ENCODE data around the gene KLHL25. TPM values are rescaled to one million over a fixed set of nuclear protein-coding genes. Genes with fewer than 3 reads are reported as not detected.
A peak's percentile ranks its signal among the peaks of the same experiment; 100 is the strongest.

The KLHL25 gene
- total RNA-seq, 1 experiment from 2014 or later, result 16.0 TPM

DNA sequence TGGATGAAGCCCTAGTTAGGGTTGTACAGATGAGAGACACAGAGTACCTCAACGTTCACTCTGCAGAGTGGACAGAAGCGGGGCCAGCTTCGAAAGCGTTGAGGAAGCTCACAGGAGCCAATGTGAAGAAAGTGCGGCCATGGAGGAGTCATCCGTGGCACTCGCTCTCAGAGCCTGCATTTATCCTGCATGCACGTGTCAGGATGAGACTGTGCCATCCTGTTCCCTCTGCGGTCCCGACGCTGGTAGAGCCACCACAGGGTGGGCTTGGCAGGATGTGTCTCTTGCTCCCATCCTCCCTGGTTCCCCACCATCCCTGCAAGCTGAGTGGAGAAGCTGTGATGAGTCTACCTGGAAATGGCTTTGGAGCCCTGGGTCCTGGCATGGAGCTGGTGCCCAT is 39.3 kb downstream of the KLHL25 start:
- H3K9me3 Mint-ChIP-seq (ENCODE audit: low read depth, unreplicated experiment), result no peaks in the 10 kb centered on the region
- no peak overlapping the region for H3K4me3 Mint-ChIP-seq (ENCODE audit: low read depth, unreplicated experiment)
- CTCF ChIA-PET, result no interaction called here
- no peak overlapping the region for H3K27ac Mint-ChIP-seq (ENCODE audit: unreplicated experiment)
- peaks cover 56% of the 10 kb centered on the region for H3K36me3 Mint-ChIP-seq (ENCODE audit: insufficient read depth, unreplicated experiment)
- BruUV-seq (replicated peaks), result no TSS peak
- intact Hi-C loops (cut with micrococcal nuclease; ENCODE audit: unreplicated experiment), result no loop called here
- TF ChIP-seq, protein P1, sequence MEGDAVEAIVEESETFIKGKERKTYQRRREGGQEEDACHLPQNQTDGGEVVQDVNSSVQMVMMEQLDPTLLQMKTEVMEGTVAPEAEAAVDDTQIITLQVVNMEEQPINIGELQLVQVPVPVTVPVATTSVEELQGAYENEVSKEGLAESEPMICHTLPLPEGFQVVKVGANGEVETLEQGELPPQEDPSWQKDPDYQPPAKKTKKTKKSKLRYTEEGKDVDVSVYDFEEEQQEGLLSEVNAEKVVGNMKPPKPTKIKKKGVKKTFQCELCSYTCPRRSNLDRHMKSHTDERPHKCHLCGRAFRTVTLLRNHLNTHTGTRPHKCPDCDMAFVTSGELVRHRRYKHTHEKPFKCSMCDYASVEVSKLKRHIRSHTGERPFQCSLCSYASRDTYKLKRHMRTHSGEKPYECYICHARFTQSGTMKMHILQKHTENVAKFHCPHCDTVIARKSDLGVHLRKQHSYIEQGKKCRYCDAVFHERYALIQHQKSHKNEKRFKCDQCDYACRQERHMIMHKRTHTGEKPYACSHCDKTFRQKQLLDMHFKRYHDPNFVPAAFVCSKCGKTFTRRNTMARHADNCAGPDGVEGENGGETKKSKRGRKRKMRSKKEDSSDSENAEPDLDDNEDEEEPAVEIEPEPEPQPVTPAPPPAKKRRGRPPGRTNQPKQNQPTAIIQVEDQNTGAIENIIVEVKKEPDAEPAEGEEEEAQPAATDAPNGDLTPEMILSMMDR (IDR thresholded peaks at IDR 0.05; ENCODE audit: unreplicated experiment), result no peak
- DNase-seq, result no peak
- no peaks in the 10 kb centered on the region for H3K4me1 Mint-ChIP-seq (ENCODE audit: low read depth, unreplicated experiment)
- no peaks in the 10 kb centered on the region for H3K27me3 Mint-ChIP-seq (ENCODE audit: unreplicated experiment)

DNA sequence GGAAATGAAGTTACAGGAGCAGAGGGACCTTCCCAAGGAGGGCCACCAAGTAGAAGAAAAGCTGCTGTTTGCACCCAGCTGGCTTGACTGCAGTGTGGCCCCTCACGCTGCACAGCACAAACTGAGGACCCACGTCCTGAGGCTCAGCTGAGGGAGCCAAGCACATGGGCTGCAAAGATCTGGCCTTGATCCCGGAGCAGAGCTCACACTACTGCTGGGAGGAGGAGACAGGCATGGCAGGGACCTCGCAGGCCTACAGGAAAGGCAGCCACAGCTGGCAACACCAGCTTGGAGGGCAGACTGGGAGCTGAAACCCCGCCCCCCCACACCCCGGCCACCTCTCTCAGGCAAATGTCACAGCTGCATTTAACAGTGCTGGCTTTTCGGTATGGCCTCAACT is 39.7 kb downstream of the KLHL25 start:
- CTCF ChIA-PET, result no interaction called here
- intact Hi-C loops (cut with micrococcal nuclease; ENCODE audit: unreplicated experiment), result no loop called here
- peaks cover 55% of the 10 kb centered on the region for H3K36me3 Mint-ChIP-seq (ENCODE audit: insufficient read depth, unreplicated experiment)
- no peak overlapping the region for H3K27ac Mint-ChIP-seq (ENCODE audit: unreplicated experiment)
- no peak for DNase-seq
- no peaks in the 10 kb centered on the region for H3K9me3 Mint-ChIP-seq (ENCODE audit: low read depth, unreplicated experiment)
- H3K27me3 Mint-ChIP-seq (ENCODE audit: unreplicated experiment), result no peaks in the 10 kb centered on the region
- H3K4me1 Mint-ChIP-seq (ENCODE audit: low read depth, unreplicated experiment), result no peaks in the 10 kb centered on the region
- TF ChIP-seq, protein P1 (IDR thresholded peaks at IDR 0.05; ENCODE audit: unreplicated experiment), result no peak
- no TSS peak for BruUV-seq (replicated peaks)
- no peak overlapping the region for H3K4me3 Mint-ChIP-seq (ENCODE audit: low read depth, unreplicated experiment)

DNA sequence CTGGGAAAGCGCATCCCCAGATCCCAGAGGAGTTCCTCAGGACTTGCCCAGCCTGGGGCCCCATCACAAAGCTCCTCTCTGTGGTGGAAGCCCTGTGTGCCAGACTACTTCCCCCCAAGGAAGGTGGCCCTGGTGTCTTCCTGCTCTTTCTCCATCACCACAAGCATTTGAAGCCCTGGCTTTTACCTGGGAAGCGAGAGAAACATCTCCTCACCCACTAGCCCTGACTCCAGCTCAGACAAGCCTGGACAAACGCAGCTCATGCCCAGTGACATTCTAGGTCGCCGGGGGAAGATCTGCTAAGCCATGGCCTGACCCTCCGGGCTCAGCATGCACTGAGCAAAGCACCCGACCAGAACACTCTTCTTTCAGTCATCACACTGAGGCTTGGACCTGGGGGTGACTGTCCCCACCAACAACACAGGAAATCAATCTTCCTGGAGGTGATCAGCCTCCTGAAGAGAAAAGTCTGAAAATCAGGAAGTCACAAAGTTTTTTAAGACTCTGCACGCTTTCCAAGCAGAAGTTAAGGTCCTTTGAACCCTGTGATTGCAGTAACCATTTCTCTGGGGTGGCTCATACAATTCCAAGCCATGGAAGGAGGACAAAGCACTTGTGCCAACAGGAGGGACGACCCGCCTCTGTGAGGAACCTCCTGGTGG is 40.8 kb downstream of the KLHL25 start:
- no peak overlapping the region for H3K4me3 Mint-ChIP-seq (ENCODE audit: low read depth, unreplicated experiment)
- CTCF ChIA-PET, result no interaction called here
- BruUV-seq (replicated peaks), result no TSS peak
- H3K36me3 Mint-ChIP-seq (ENCODE audit: insufficient read depth, unreplicated experiment), result peaks cover 57% of the 10 kb centered on the region
- H3K9me3 Mint-ChIP-seq (ENCODE audit: low read depth, unreplicated experiment), result no peaks in the 10 kb centered on the region
- H3K4me1 Mint-ChIP-seq (ENCODE audit: low read depth, unreplicated experiment), result no peaks in the 10 kb centered on the region
- DNase-seq, result no peak
- intact Hi-C loops (cut with micrococcal nuclease; ENCODE audit: unreplicated experiment), result no loop called here
- no peaks in the 10 kb centered on the region for H3K27me3 Mint-ChIP-seq (ENCODE audit: unreplicated experiment)
- H3K27ac Mint-ChIP-seq (ENCODE audit: unreplicated experiment), result no peak overlapping the region
- TF ChIP-seq, protein P1 (IDR thresholded peaks at IDR 0.05; ENCODE audit: unreplicated experiment), result no peak

DNA sequence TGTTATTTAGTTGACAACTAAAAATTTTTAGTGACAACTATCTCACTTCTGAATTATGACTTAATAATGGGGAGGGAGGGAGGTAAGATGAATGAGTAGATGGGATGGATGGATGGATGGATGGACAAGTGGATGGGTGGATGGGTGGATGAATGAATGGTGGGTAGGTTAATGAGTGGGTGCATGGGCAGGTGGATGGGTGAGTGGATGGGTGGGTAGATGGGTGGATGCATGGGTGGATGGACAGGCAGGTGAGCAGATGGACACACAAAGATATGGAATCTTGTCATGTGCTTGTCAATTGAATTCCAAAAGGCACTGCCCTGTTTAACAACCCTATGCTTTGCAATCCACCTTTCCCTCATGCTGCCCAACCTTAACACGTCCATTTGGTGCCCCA is 41.5 kb downstream of the KLHL25 start:
- intact Hi-C loops (cut with micrococcal nuclease; ENCODE audit: unreplicated experiment), result no loop called here
- CTCF ChIA-PET, result no interaction called here
- H3K4me1 Mint-ChIP-seq (ENCODE audit: low read depth, unreplicated experiment), result no peaks in the 10 kb centered on the region

More for the DNA sequence above, 41.5 kb downstream of the KLHL25 start:
- Mint-ChIP-seq H3K27ac (ENCODE audit: unreplicated experiment) (peak overlapping the region; percentile 23), H3K27me3 (ENCODE audit: unreplicated experiment) (no peaks in the 10 kb centered on the region), H3K9me3 (ENCODE audit: low read depth, unreplicated experiment) (no peaks in the 10 kb centered on the region), H3K4me3 (ENCODE audit: low read depth, unreplicated experiment) (no peak overlapping the region), H3K36me3 (ENCODE audit: insufficient read depth, unreplicated experiment) (peaks cover 56% of the 10 kb centered on the region)
- TF ChIP-seq, protein P1 (IDR thresholded peaks at IDR 0.05; ENCODE audit: unreplicated experiment), result no peak
- no peak for DNase-seq
- no TSS peak for BruUV-seq (replicated peaks)
